ENCODE measurements around the gene DCC. TPM values are rescaled to one million over a fixed set of nuclear protein-coding genes. Genes with fewer than 3 reads are reported as not detected.

DCC gene
- total and polyA plus RNA-seq, 2 of the 8 experiments (the other 6 are each of a cell fraction or from before 2014, with no cell fraction given): 0.14 to 1.4 TPM

GRCh38 chr18:52504589-52504988 is 164.6 kb downstream of the DCC start:
- H2BK12ac ChIP-seq (ENCODE audit: low read depth, low read length): no peak overlapping the region
- no peak overlapping the region for H3K27ac ChIP-seq (ENCODE audit: low read depth, low read length)
- ChIA-PET CTCF (ENCODE audit: partially characterized antibody) (no interaction called here), POLR2A (ENCODE audit: partially characterized antibody) (no interaction called here)
- no peaks in the 10 kb centered on the region for H3K27me3 ChIP-seq (replicated peaks in 1 of 4; ENCODE audit: control insufficient read depth in 3 of 4, extremely low read depth in 1 of 4, insufficient read depth in 3 of 4, low read length in 3 of 4)
- no peaks in the 10 kb centered on the region for H3K23me2 ChIP-seq (ENCODE audit: low read depth, low read length)
- H4K5ac ChIP-seq (ENCODE audit: insufficient read length, low read depth, low read length): no peak overlapping the region
- H3K36me3 ChIP-seq (ENCODE audit: control insufficient read depth in 2 of 4, insufficient read depth in 4 of 4, low read length in 3 of 4): no peaks in the 10 kb centered on the region
- H3K23ac ChIP-seq (ENCODE audit: insufficient read length): no peak overlapping the region
- no peaks in the 10 kb centered on the region for H4K20me1 ChIP-seq (replicated peaks in 1 of 2; ENCODE audit: control insufficient read depth in 1 of 2, insufficient read depth in 2 of 2, low read length in 2 of 2)
- H2BK15ac ChIP-seq (ENCODE audit: low read length): no peak overlapping the region
- no peak overlapping the region for H4K8ac ChIP-seq (ENCODE audit: extremely low read depth, insufficient read depth, low read length)
- no peak overlapping the region for H3K9ac ChIP-seq (replicated peaks in 1 of 4; ENCODE audit: extremely low read depth in 1 of 4, low read depth in 3 of 4, low read length in 3 of 4)
- H2AFZ ChIP-seq (ENCODE audit: low read length): no peak overlapping the region
- H3K4me2 ChIP-seq (ENCODE audit: insufficient read depth in 1 of 2, low read depth in 2 of 2, low read length in 2 of 2): no peak overlapping the region
- no peak overlapping the region for H3K14ac ChIP-seq (ENCODE audit: insufficient read length)
- no peak overlapping the region for H2BK5ac ChIP-seq (ENCODE audit: low read depth, low read length)
- H2AK5ac ChIP-seq (ENCODE audit: low read depth, low read length): no peak overlapping the region
- no peaks in the 10 kb centered on the region for H3K4me1 ChIP-seq (replicated peaks in 1 of 4; ENCODE audit: control insufficient read depth in 3 of 4, insufficient read depth in 4 of 4, low read length in 3 of 4)
- no peaks in the 10 kb centered on the region for H3K79me1 ChIP-seq (ENCODE audit: low read depth, low read length)
- H3K18ac ChIP-seq (ENCODE audit: extremely low read depth, low read length): no peak overlapping the region
- 85% methylated on average over 5 of the region's 5 CpGs; no CpG with 5 or more reads in 1 of the 2 experiments for WGBS, 2 experiments (ENCODE audit: extremely low coverage in 1 of 2, insufficient coverage in 1 of 2, insufficient read length in 1 of 2, insufficient replicate concordance in 2 of 2, low coverage in 1 of 2, low lambda C conversion rate in 2 of 2, missing lambda C conversion rate in 1 of 2)
- no peak overlapping the region for H3K56ac ChIP-seq (replicated peaks; ENCODE audit: insufficient read length, low read depth, low read length)
- H3K4ac ChIP-seq (replicated peaks; ENCODE audit: insufficient read length, low read depth, low read length): no peak overlapping the region
- no peak overlapping the region for H2BK20ac ChIP-seq (ENCODE audit: low read length)
- H3K4me3 ChIP-seq (ENCODE audit: extremely low read depth in 1 of 4, insufficient read depth in 2 of 4, low read depth in 3 of 4, low read length in 4 of 4): no peak overlapping the region
- FAIRE-seq (no peak), DNase-seq (ENCODE audit: low read depth in 1 of 2, low spot score in 2 of 2) (no peak)
- TF ChIP-seq TBP (IDR thresholded peaks at IDR 0.05; ENCODE audit: low read depth, low read length) (no peak), RFX5 (IDR thresholded peaks at IDR 0.05; ENCODE audit: borderline replicate concordance, low read depth, low read length) (no peak), ASH2L (IDR thresholded peaks at IDR 0.05; ENCODE audit: low read length) (no peak), JUN (IDR thresholded peaks at IDR 0.05; ENCODE audit: low read depth, low read length) (no peak), ATF3 (IDR thresholded peaks at IDR 0.05; ENCODE audit: insufficient read depth, low read depth, low read length) (no peak), ZNF274 (IDR thresholded peaks at IDR 0.05; ENCODE audit: borderline replicate concordance, extremely low read depth, low read length) (no peak), YY1 (IDR thresholded peaks at IDR 0.05; ENCODE audit: low read depth, low read length) (no peak), SP4 (IDR thresholded peaks at IDR 0.05; ENCODE audit: low read length) (no peak), SUZ12 (IDR thresholded peaks at IDR 0.05; ENCODE audit: low read length) (no peak), CTCF (IDR thresholded peaks at IDR 0.05; ENCODE audit: control extremely low read depth in 1 of 3, insufficient read depth in 1 of 3, low read depth in 1 of 3, low read length in 3 of 3) (no peak), CHD1 (IDR thresholded peaks at IDR 0.05; ENCODE audit: low read depth, low read length) (no peak), KDM1A (IDR thresholded peaks at IDR 0.05; ENCODE audit: borderline replicate concordance, low read length) (no peak), EGR1 (IDR thresholded peaks at IDR 0.05; ENCODE audit: borderline replicate concordance, low read depth, low read length) (no peak)
- no peaks in the 10 kb centered on the region for H3K79me2 ChIP-seq (ENCODE audit: control insufficient read depth in 1 of 2, insufficient read depth in 2 of 2, low read length in 2 of 2)
- no peak overlapping the region for H2BK120ac ChIP-seq (replicated peaks; ENCODE audit: low read depth, low read length)
- no peaks in the 10 kb centered on the region for H3K9me3 ChIP-seq (ENCODE audit: insufficient read depth in 2 of 2, low read depth in 1 of 2, low read length in 1 of 2)
- no peak overlapping the region for H4K91ac ChIP-seq (replicated peaks; ENCODE audit: insufficient read length, low read length)

All from H1 (cell line).